Endodermal cell (in vitro differentiated cells): ENCODE data around the gene MCTP1. TPM values are rescaled to one million over a fixed set of nuclear protein-coding genes. Genes with fewer than 3 reads are reported as not detected.
A peak's percentile ranks its signal among the peaks of the same experiment; 100 is the strongest.

ENCODE experiments used
- DNase-seq: peaks from one replicate; pipeline ENCODE4 v3.0.0-alpha.2; 2017
- H3K27ac ChIP-seq: 2 replicates; pipeline ENCODE4 v1.5.1; 2013; ENCODE audit warnings: mild to moderate bottlenecking, low read depth, low read length, moderate library complexity
- H3K27me3 ChIP-seq: 2 replicates; pipeline ENCODE4 v1.6.1; 2013; ENCODE audit warnings: mild to moderate bottlenecking, low read length, moderate library complexity; ENCODE audit not compliant: insufficient read depth, control insufficient read depth, poor library complexity, severe bottlenecking
- H3K36me3 ChIP-seq: 2 replicates; pipeline ENCODE4 v1.7.0; 2013; ENCODE audit warnings: mild to moderate bottlenecking, low read length, moderate library complexity; ENCODE audit not compliant: control insufficient read depth, insufficient read depth
- H3K4me1 ChIP-seq: one replicate; pipeline ENCODE4 v1.7.0; 2013; ENCODE audit warnings: low read length; ENCODE audit not compliant: control insufficient read depth, insufficient read depth
- H3K4me3 ChIP-seq: 2 replicates; pipeline ENCODE4 v1.5.1; 2013; ENCODE audit warnings: mild to moderate bottlenecking, low read length, moderate library complexity
- H3K9ac ChIP-seq: 2 replicates; pipeline ENCODE4 v1.6.1; 2013; ENCODE audit warnings: mild to moderate bottlenecking, low read length, moderate library complexity; ENCODE audit not compliant: poor library complexity, severe bottlenecking; ENCODE audit errors: extremely low read depth
- H3K9me3 ChIP-seq: 2 replicates; pipeline ENCODE4 v1.6.1; 2013; ENCODE audit warnings: mild to moderate bottlenecking, low read length, moderate library complexity; ENCODE audit not compliant: control insufficient read depth
- H3K27ac Mint-ChIP-seq: 2 replicates; pipeline ENCODE4 v1.8.0; 2020; ENCODE audit warnings: mixed read lengths
- H3K27me3 Mint-ChIP-seq: 2 replicates; pipeline ENCODE4 v1.8.0; 2021; ENCODE audit warnings: mild to moderate bottlenecking, mixed read lengths; ENCODE audit not compliant: insufficient read depth
- H3K36me3 Mint-ChIP-seq: 2 replicates; pipeline ENCODE4 v1.8.0; 2020; ENCODE audit warnings: low read depth, mixed read lengths
- H3K4me1 Mint-ChIP-seq: 2 replicates; pipeline ENCODE4 v1.8.0; 2020; ENCODE audit warnings: mixed read lengths
- H3K4me3 Mint-ChIP-seq: 2 replicates; pipeline ENCODE4 v1.8.0; 2020; ENCODE audit warnings: mild to moderate bottlenecking, moderate library complexity, mixed read lengths
- H3K9me3 Mint-ChIP-seq: 2 replicates; pipeline ENCODE4 v1.8.0; 2020; ENCODE audit warnings: mild to moderate bottlenecking, mixed read lengths
- CTCF ChIP-seq: fragments of 200-600 bp; sonication (generic); conservative IDR thresholded peaks from 2 replicates; pipeline ENCODE4 v1.5.0; 2021; ENCODE audit warnings: antibody characterized with exemption, mild to moderate bottlenecking
- WGBS, 2 experiments: methylation state at CpG; one replicate each; pipeline versions ENCODE4 v1.1.5 to v1.1.7; 2013; ENCODE audit warnings: missing lambda C conversion rate in 2 of 2, mixed read lengths in 1 of 2; ENCODE audit not compliant: insufficient coverage in 1 of 2, insufficient read length in 1 of 2; 5-methylcytosine and 5-hydroxymethylcytosine counted together
- total RNA-seq, 2 donors: library from RNA; stranded (reverse); fragmentation: NEBNext Ultra II Directional in 1 of 2; extraction: Animal tissue kit (Norgen Biotek cat#: 25700) in 1 of 2; gene quantifications; 2 replicates in 1 of 2; 3 replicates in 1 of 2; pipeline ENCODE4 v1.2.1, GENCODE V29; 2021

The MCTP1 gene
- total RNA-seq, 2 donors from 2014 or later, result 0.71 to 3.7 TPM

GRCh38 chr5:94841598-94842322 is 443.1 kb downstream of the MCTP1 start:
- no peak overlapping the region for H3K27ac ChIP-seq
- WGBS, 2 experiments, result 71 to 90% methylated on average over 1 to 4 of the region's 4 CpGs
- H3K9me3 Mint-ChIP-seq, result no peaks in the 10 kb centered on the region
- H3K27ac Mint-ChIP-seq, result no peak overlapping the region
- no peak overlapping the region for H3K4me3 Mint-ChIP-seq
- no peaks in the 10 kb centered on the region for H3K27me3 Mint-ChIP-seq
- H3K27me3 ChIP-seq, result no peaks in the 10 kb centered on the region
- no peak for DNase-seq
- peaks cover 12% of the 10 kb centered on the region for H3K4me1 Mint-ChIP-seq
- H3K9ac ChIP-seq, result no peak overlapping the region
- TF ChIP-seq CTCF, result no peak
- no peaks in the 10 kb centered on the region for H3K4me1 ChIP-seq
- H3K9me3 ChIP-seq, result no peaks in the 10 kb centered on the region
- no peaks in the 10 kb centered on the region for H3K36me3 ChIP-seq
- no peak overlapping the region for H3K4me3 ChIP-seq
- H3K36me3 Mint-ChIP-seq, result no peaks in the 10 kb centered on the region

GRCh38 chr5:94833851-94834250 is 451.0 kb downstream of the MCTP1 start:
- WGBS, 2 experiments, result 82 to 100% methylated on average over 2 of the region's 2 CpGs
- Histone ChIP-seq H3K27me3 (no peaks in the 10 kb centered on the region), H3K9me3 (no peaks in the 10 kb centered on the region), H3K4me1 (no peaks in the 10 kb centered on the region), H3K4me3 (no peak overlapping the region), H3K9ac (no peak overlapping the region), H3K36me3 (no peaks in the 10 kb centered on the region), H3K27ac (no peak overlapping the region)
- Mint-ChIP-seq H3K27ac (no peak overlapping the region), H3K27me3 (no peaks in the 10 kb centered on the region), H3K9me3 (no peaks in the 10 kb centered on the region), H3K4me3 (no peak overlapping the region), H3K36me3 (no peaks in the 10 kb centered on the region), H3K4me1 (peaks cover 6% of the 10 kb centered on the region)
- TF ChIP-seq CTCF, result no peak
- DNase-seq, result no peak

- no peaks in the 10 kb centered on the region for H3K36me3 Mint-ChIP-seq
- TF ChIP-seq CTCF, result peak; percentile 36
- Histone ChIP-seq H3K4me3 (no peak overlapping the region), H3K9me3 (no peaks in the 10 kb centered on the region), H3K4me1 (no peaks in the 10 kb centered on the region), H3K27ac (no peak overlapping the region), H3K9ac (no peak overlapping the region), H3K36me3 (no peaks in the 10 kb centered on the region), H3K27me3 (no peaks in the 10 kb centered on the region)
- DNase-seq, result no peak
- H3K4me1 Mint-ChIP-seq, result peaks cover 8% of the 10 kb centered on the region
- no peaks in the 10 kb centered on the region for H3K27me3 Mint-ChIP-seq
- no peak overlapping the region for H3K4me3 Mint-ChIP-seq
- no peaks in the 10 kb centered on the region for H3K9me3 Mint-ChIP-seq
- WGBS, 2 experiments, result 81 to 100% methylated on average over 2 to 4 of the region's 4 CpGs
- no peak overlapping the region for H3K27ac Mint-ChIP-seq
Measured at GRCh38 chr5:94832685-94833084, 452.2 kb downstream of the MCTP1 start.
